Measurements from ENCODE around the gene NFIA. TPM values are rescaled to one million over a fixed set of nuclear protein-coding genes. Genes with fewer than 3 reads are reported as not detected.

Gene NFIA
- polyA plus RNA-seq, 1 donor: 9.6 TPM

GRCh38 chr1:61486783-61487536 lies 404.6 kb downstream of the NFIA start:
- no peaks in the 10 kb centered on the region for H3K36me3 ChIP-seq (ENCODE audit: control insufficient read depth, insufficient read depth, low read length)
- no peaks in the 10 kb centered on the region for H3K9me3 ChIP-seq (ENCODE audit: control insufficient read depth, low read depth, low read length)

GRCh38 chr1:61487801-61488200 lies 405.4 kb downstream of the NFIA start:
- DNase-seq: no peak
- Histone ChIP-seq H3K27me3 (ENCODE audit: control insufficient read depth, insufficient read depth, low read length) (peaks cover 3% of the 10 kb centered on the region), H3K27ac (ENCODE audit: low read length) (no peak overlapping the region), H3K36me3 (ENCODE audit: control insufficient read depth, insufficient read depth, low read length) (no peaks in the 10 kb centered on the region), H3K9me3 (ENCODE audit: control insufficient read depth, low read depth, low read length) (no peaks in the 10 kb centered on the region), H3K4me1 (ENCODE audit: control insufficient read depth, insufficient read depth, low read length) (no peaks in the 10 kb centered on the region), H3K4me3 (ENCODE audit: low read length) (no peak overlapping the region)
- WGBS (ENCODE audit: insufficient coverage, low lambda C conversion rate): 40% methylated on average over 2 of the region's 6 CpGs

More at GRCh38 chr1:61486783-61487536, 404.6 kb downstream of the NFIA start:
- Histone ChIP-seq H3K27ac (ENCODE audit: low read length) (no peak overlapping the region), H3K4me3 (ENCODE audit: low read length) (no peak overlapping the region), H3K4me1 (ENCODE audit: control insufficient read depth, insufficient read depth, low read length) (no peaks in the 10 kb centered on the region), H3K27me3 (ENCODE audit: control insufficient read depth, insufficient read depth, low read length) (peaks cover 3% of the 10 kb centered on the region)
- WGBS (ENCODE audit: insufficient coverage, low lambda C conversion rate): 60% methylated on average over 1 of the region's 4 CpGs
- DNase-seq: no peak

- Histone ChIP-seq H3K4me1 (ENCODE audit: control insufficient read depth, insufficient read depth, low read length) (no peaks in the 10 kb centered on the region), H3K4me3 (ENCODE audit: low read length) (no peak overlapping the region), H3K27ac (ENCODE audit: low read length) (no peak overlapping the region), H3K9me3 (ENCODE audit: control insufficient read depth, low read depth, low read length) (no peaks in the 10 kb centered on the region), H3K36me3 (ENCODE audit: control insufficient read depth, insufficient read depth, low read length) (no peaks in the 10 kb centered on the region), H3K27me3 (ENCODE audit: control insufficient read depth, insufficient read depth, low read length) (no peaks in the 10 kb centered on the region)
- DNase-seq: no peak
- WGBS (ENCODE audit: insufficient coverage, low lambda C conversion rate): 83% methylated on average over 4 of the region's 4 CpGs
Observed at GRCh38 chr1:61490924-61491323, 408.6 kb downstream of the NFIA start.

GRCh38 chr1:61491497-61491896 lies 409.1 kb downstream of the NFIA start:
- no CpG with 5 or more reads among the region's 4 CpGs for WGBS (ENCODE audit: insufficient coverage, low lambda C conversion rate)
- Histone ChIP-seq H3K4me1 (ENCODE audit: control insufficient read depth, insufficient read depth, low read length) (no peaks in the 10 kb centered on the region), H3K27me3 (ENCODE audit: control insufficient read depth, insufficient read depth, low read length) (no peaks in the 10 kb centered on the region), H3K4me3 (ENCODE audit: low read length) (no peak overlapping the region), H3K27ac (ENCODE audit: low read length) (no peak overlapping the region), H3K36me3 (ENCODE audit: control insufficient read depth, insufficient read depth, low read length) (no peaks in the 10 kb centered on the region), H3K9me3 (ENCODE audit: control insufficient read depth, low read depth, low read length) (no peaks in the 10 kb centered on the region)
- no peak for DNase-seq

GRCh38 chr1:61494000-61494399 lies 411.6 kb downstream of the NFIA start:
- H3K9me3 ChIP-seq (ENCODE audit: control insufficient read depth, low read depth, low read length): no peaks in the 10 kb centered on the region
- no peaks in the 10 kb centered on the region for H3K27me3 ChIP-seq (ENCODE audit: control insufficient read depth, insufficient read depth, low read length)
- H3K4me3 ChIP-seq (ENCODE audit: low read length): no peak overlapping the region
- no peak overlapping the region for H3K27ac ChIP-seq (ENCODE audit: low read length)
- no peaks in the 10 kb centered on the region for H3K4me1 ChIP-seq (ENCODE audit: control insufficient read depth, insufficient read depth, low read length)
- WGBS (ENCODE audit: insufficient coverage, low lambda C conversion rate): 60% methylated on average over 1 of the region's 3 CpGs
- DNase-seq: no peak
- no peaks in the 10 kb centered on the region for H3K36me3 ChIP-seq (ENCODE audit: control insufficient read depth, insufficient read depth, low read length)

GRCh38 chr1:61496501-61496900 lies 414.1 kb downstream of the NFIA start:
- no peak for DNase-seq
- WGBS (ENCODE audit: insufficient coverage, low lambda C conversion rate): 8% methylated on average over 2 of the region's 4 CpGs
- Histone ChIP-seq H3K27ac (ENCODE audit: low read length) (no peak overlapping the region), H3K4me1 (ENCODE audit: control insufficient read depth, insufficient read depth, low read length) (no peaks in the 10 kb centered on the region), H3K4me3 (ENCODE audit: low read length) (no peak overlapping the region), H3K27me3 (ENCODE audit: control insufficient read depth, insufficient read depth, low read length) (no peaks in the 10 kb centered on the region), H3K36me3 (ENCODE audit: control insufficient read depth, insufficient read depth, low read length) (no peaks in the 10 kb centered on the region), H3K9me3 (ENCODE audit: control insufficient read depth, low read depth, low read length) (no peaks in the 10 kb centered on the region)

- 80% methylated on average over 2 of the region's 3 CpGs for whole genome bisulfite sequencing (ENCODE audit: insufficient coverage, low lambda C conversion rate)
- no peak overlapping the region for H3K4me3 ChIP-seq (ENCODE audit: low read length)
- no peak overlapping the region for H3K27ac ChIP-seq (ENCODE audit: low read length)
- DNase-seq: no peak
- no peaks in the 10 kb centered on the region for H3K9me3 ChIP-seq (ENCODE audit: control insufficient read depth, low read depth, low read length)
- H3K36me3 ChIP-seq (ENCODE audit: control insufficient read depth, insufficient read depth, low read length): no peaks in the 10 kb centered on the region
- H3K27me3 ChIP-seq (ENCODE audit: control insufficient read depth, insufficient read depth, low read length): no peaks in the 10 kb centered on the region
- H3K4me1 ChIP-seq (ENCODE audit: control insufficient read depth, insufficient read depth, low read length): no peaks in the 10 kb centered on the region
Observed at GRCh38 chr1:61497013-61497412, 414.7 kb downstream of the NFIA start.

- H3K9me3 ChIP-seq (ENCODE audit: control insufficient read depth, low read depth, low read length): no peaks in the 10 kb centered on the region
- H3K4me1 ChIP-seq (ENCODE audit: control insufficient read depth, insufficient read depth, low read length): no peaks in the 10 kb centered on the region
- H3K4me3 ChIP-seq (ENCODE audit: low read length): no peak overlapping the region
- WGBS (ENCODE audit: insufficient coverage, low lambda C conversion rate): no CpG with 5 or more reads among the region's 8 CpGs
- H3K27ac ChIP-seq (ENCODE audit: low read length): no peak overlapping the region
- DNase-seq: no peak
- H3K36me3 ChIP-seq (ENCODE audit: control insufficient read depth, insufficient read depth, low read length): no peaks in the 10 kb centered on the region
- H3K27me3 ChIP-seq (ENCODE audit: control insufficient read depth, insufficient read depth, low read length): no peaks in the 10 kb centered on the region
Observed at GRCh38 chr1:61498342-61498741, 416.0 kb downstream of the NFIA start.

- no peaks in the 10 kb centered on the region for H3K4me1 ChIP-seq (ENCODE audit: control insufficient read depth, insufficient read depth, low read length)
- no peak overlapping the region for H3K4me3 ChIP-seq (ENCODE audit: low read length)
- WGBS (ENCODE audit: insufficient coverage, low lambda C conversion rate): 75% methylated on average over 2 of the region's 12 CpGs
- no peaks in the 10 kb centered on the region for H3K9me3 ChIP-seq (ENCODE audit: control insufficient read depth, low read depth, low read length)
- no peak for DNase-seq
- no peak overlapping the region for H3K27ac ChIP-seq (ENCODE audit: low read length)
- H3K27me3 ChIP-seq (ENCODE audit: control insufficient read depth, insufficient read depth, low read length): no peaks in the 10 kb centered on the region
- H3K36me3 ChIP-seq (ENCODE audit: control insufficient read depth, insufficient read depth, low read length): no peaks in the 10 kb centered on the region
Observed at GRCh38 chr1:61501971-61502916, 419.9 kb downstream of the NFIA start.

GRCh38 chr1:61504305-61504704 lies 421.9 kb downstream of the NFIA start:
- Histone ChIP-seq H3K9me3 (ENCODE audit: control insufficient read depth, low read depth, low read length) (no peaks in the 10 kb centered on the region), H3K4me1 (ENCODE audit: control insufficient read depth, insufficient read depth, low read length) (no peaks in the 10 kb centered on the region), H3K4me3 (ENCODE audit: low read length) (no peak overlapping the region), H3K27ac (ENCODE audit: low read length) (no peak overlapping the region), H3K27me3 (ENCODE audit: control insufficient read depth, insufficient read depth, low read length) (no peaks in the 10 kb centered on the region), H3K36me3 (ENCODE audit: control insufficient read depth, insufficient read depth, low read length) (no peaks in the 10 kb centered on the region)
- WGBS (ENCODE audit: insufficient coverage, low lambda C conversion rate): 83% methylated on average over 1 of the region's 1 CpG
- DNase-seq: no peak

Measured in large intestine (tissue), 3 donors.